GM18526 (cell line): Measurements from ENCODE around the gene AKAP8L.

ENCODE experiments used
- POLR2A ChIP-seq: IDR thresholded peaks from 3 replicates; pipeline ENCODE4 v1.6.1; 2011; ENCODE audit not compliant: insufficient read length; ENCODE audit errors: extremely low read depth

Gene AKAP8L

GRCh38 chr19:15397236-15397635 is 21.6 kb downstream of the AKAP8L start:
- TF ChIP-seq POLR2A = no peak

GRCh38 chr19:15396436-15396835 is 22.4 kb downstream of the AKAP8L start:
- no peak for TF ChIP-seq POLR2A

GRCh38 chr19:15394426-15394825 is 24.4 kb downstream of the AKAP8L start:
- no peak for TF ChIP-seq POLR2A

GRCh38 chr19:15393963-15394362 is 24.8 kb downstream of the AKAP8L start:
- no peak for TF ChIP-seq POLR2A

GRCh38 chr19:15390814-15391213 is 28.0 kb downstream of the AKAP8L start:
- TF ChIP-seq POLR2A = no peak

- no peak for TF ChIP-seq POLR2A
Observed at GRCh38 chr19:15381864-15382263, 36.9 kb downstream of the AKAP8L start.

GRCh38 chr19:15381429-15381828 is 37.4 kb downstream of the AKAP8L start:
- no peak for TF ChIP-seq POLR2A

- TF ChIP-seq POLR2A = no peak
Observed at GRCh38 chr19:15379999-15380647, 38.7 kb downstream of the AKAP8L start.

GRCh38 chr19:15379083-15379998 is 39.4 kb downstream of the AKAP8L start, which contains the start of gene AKAP8:
AKAP8 (minus strand) TSS chr19:15379787; CDS start chr19:15379731, 56 bp downstream.
- TF ChIP-seq POLR2A = peak; percentile 75

- peak; percentile 9 for TF ChIP-seq POLR2A
Observed at GRCh38 chr19:15378534-15379082, 40.2 kb downstream of the AKAP8L start.

- no peak for TF ChIP-seq POLR2A
Observed at GRCh38 chr19:15374796-15375440, 43.9 kb downstream of the AKAP8L start.

- TF ChIP-seq POLR2A = no peak
Observed at GRCh38 chr19:15374105-15374651, 44.6 kb downstream of the AKAP8L start.

- no peak for TF ChIP-seq POLR2A
Observed at GRCh38 chr19:15373644-15374043, 45.1 kb downstream of the AKAP8L start.

- TF ChIP-seq POLR2A = no peak
Observed at GRCh38 chr19:15372891-15373301, 45.9 kb downstream of the AKAP8L start.

GRCh38 chr19:15372470-15372869 is 46.3 kb downstream of the AKAP8L start:
- TF ChIP-seq POLR2A = no peak

GRCh38 chr19:15371786-15372380 is 46.9 kb downstream of the AKAP8L start:
- TF ChIP-seq POLR2A = no peak
